WERI-Rb-1 (cell line): ENCODE results near the gene THUMPD2.

Experiments used
- DNase-seq: peaks from one replicate; pipeline ENCODE4 v3.0.0-alpha.2; 2020
- H3K27ac ChIP-seq: fragments of 250-450 bp; sonication (Bioruptor Pico); 2 replicates; pipeline ENCODE4 v1.5.1; 2020; ENCODE audit warnings: mild to moderate bottlenecking, moderate library complexity
- H3K27me3 ChIP-seq: fragments of 250-450 bp; sonication (Bioruptor Pico); 2 replicates; pipeline ENCODE4 v1.5.1; 2021; ENCODE audit warnings: mild to moderate bottlenecking, low read depth, moderate library complexity; ENCODE audit not compliant: insufficient read depth, severe bottlenecking
- H3K36me3 ChIP-seq: fragments of 250-450 bp; sonication (Bioruptor Pico); 2 replicates; pipeline ENCODE4 v1.5.1; 2020; ENCODE audit warnings: mild to moderate bottlenecking, moderate library complexity
- H3K4me3 ChIP-seq: 2 replicates; pipeline ENCODE4 v1.5.1; 2011; ENCODE audit warnings: low read depth, mild to moderate bottlenecking, control low read depth, low read length
- H3K9me3 ChIP-seq: fragments of 250-450 bp; sonication (Bioruptor Pico); 2 replicates; pipeline ENCODE4 v1.5.1; 2021; ENCODE audit warnings: mild to moderate bottlenecking, moderate library complexity; ENCODE audit not compliant: severe bottlenecking
- CTCF ChIP-seq: IDR thresholded peaks from 2 replicates; pipeline ENCODE4 v1.5.1; 2011; ENCODE audit warnings: low read depth, mild to moderate bottlenecking, control low read depth, inconsistent platforms, low read length

Gene THUMPD2

GRCh38 chr2:39782591-39782990 is 3.5 kb upstream of the THUMPD2 start:
- Histone ChIP-seq H3K27me3 (no peaks in the 10 kb centered on the region), H3K27ac (no peak overlapping the region), H3K4me3 (no peak overlapping the region), H3K36me3 (peaks cover 4% of the 10 kb centered on the region; the same call in 1 of the 2 replicates), H3K9me3 (no peaks in the 10 kb centered on the region)
- TF ChIP-seq CTCF: no peak
- DNase-seq: no peak

GRCh38 chr2:39781697-39782096 is 2.6 kb upstream of the THUMPD2 start:
- DNase-seq: no peak
- TF ChIP-seq CTCF: no peak
- H3K4me3 ChIP-seq: no peak overlapping the region
- no peaks in the 10 kb centered on the region for H3K9me3 ChIP-seq
- H3K27ac ChIP-seq: no peak overlapping the region
- no peaks in the 10 kb centered on the region for H3K27me3 ChIP-seq
- peaks cover 11% of the 10 kb centered on the region for H3K36me3 ChIP-seq

DNA sequence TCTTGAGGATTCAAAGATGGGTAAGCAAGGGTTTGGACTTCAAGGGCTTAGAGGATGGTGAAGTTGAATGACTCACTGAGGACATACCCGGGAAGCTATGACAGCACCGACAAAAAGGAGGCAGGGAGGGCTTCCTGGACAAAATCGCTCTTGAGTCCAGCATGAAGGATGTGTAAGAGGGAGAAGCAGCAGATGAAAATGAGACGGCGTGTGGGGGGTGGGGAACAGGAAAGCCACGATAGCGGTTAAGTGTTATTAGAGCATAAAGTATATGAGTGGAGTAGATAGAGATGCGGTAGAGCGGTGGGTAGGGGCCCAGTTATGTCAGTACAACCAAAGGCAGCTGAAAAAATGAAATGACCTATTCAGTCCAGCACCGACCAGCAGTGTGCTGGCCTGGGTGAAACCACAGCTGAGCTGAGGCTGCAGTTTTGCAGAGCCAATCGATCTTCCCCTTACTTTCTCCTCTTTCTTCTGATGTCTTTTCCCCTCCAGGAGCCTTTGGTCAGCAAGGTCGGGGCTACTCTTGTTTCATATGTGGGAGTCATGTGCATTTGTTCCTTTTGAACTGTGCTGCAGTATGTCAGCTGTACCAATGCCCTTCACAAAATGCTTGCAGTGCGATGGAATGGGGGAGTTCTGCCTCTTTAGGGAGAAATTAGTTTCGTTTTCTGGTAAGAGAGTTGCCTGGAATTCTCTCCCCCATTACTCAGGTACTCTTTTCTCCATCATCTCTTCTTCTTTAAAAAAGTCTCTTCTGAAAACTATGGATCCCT is 2.0 kb upstream of the THUMPD2 start:
- Histone ChIP-seq H3K9me3 (no peaks in the 10 kb centered on the region), H3K27me3 (no peaks in the 10 kb centered on the region), H3K4me3 (no peak overlapping the region), H3K36me3 (peaks cover 17% of the 10 kb centered on the region), H3K27ac (no peak overlapping the region)
- DNase-seq: no peak
- TF ChIP-seq CTCF: no peak

DNA sequence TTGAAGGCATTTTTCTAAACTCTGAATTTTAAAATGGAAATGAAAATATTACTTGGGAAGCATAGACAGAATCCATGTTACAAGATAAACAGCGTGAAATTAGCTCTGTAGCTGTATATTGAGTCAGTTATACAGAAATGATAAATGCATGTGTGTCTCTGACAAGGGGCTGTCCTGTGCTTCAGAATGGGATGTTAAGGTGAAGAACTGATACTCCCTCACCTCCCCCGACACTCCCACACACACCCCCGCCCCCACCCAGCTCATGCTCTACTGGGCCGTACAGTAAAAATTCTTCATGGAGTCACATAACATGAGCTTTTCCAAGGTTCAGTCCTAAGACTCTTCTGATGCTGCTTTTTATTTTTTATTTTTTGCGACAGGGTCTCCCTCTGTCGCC is 869 bp upstream of the THUMPD2 start:
- Histone ChIP-seq H3K27ac (no peak overlapping the region), H3K9me3 (no peaks in the 10 kb centered on the region), H3K36me3 (peaks cover 24% of the 10 kb centered on the region), H3K27me3 (no peaks in the 10 kb centered on the region), H3K4me3 (no peak overlapping the region)
- no peak for DNase-seq
- no peak for TF ChIP-seq CTCF

DNA sequence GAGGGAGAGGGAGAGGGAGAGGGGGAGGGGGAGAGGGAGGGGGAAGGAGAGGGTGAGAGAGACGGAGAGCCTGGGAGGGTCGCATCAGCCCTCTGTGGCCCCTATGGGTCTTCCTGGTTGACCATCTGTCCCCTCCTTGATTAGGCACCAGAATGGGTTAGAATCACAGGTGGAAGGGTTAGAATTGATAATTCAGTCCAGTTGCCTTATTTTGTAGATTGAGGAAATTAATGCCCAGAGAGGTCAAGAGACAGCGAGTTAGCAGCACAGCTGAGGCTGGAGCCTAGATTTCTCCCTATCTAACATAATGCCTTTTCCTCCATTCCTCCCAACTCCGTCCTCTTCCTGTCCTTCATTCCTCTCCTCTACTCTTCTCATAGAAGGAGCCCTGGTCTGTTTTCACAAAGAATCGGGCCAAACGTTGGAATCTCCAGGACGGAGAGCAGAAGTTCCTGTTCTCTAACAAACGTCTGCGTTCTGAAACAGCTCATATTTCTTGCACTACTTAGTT is 338 bp upstream of the THUMPD2 start:
- no peaks in the 10 kb centered on the region for H3K27me3 ChIP-seq
- H3K27ac ChIP-seq: peak overlapping the region; percentile 94
- H3K4me3 ChIP-seq: peak overlapping the region; percentile 96
- peaks cover 30% of the 10 kb centered on the region for H3K36me3 ChIP-seq
- no peak for TF ChIP-seq CTCF
- no peak for DNase-seq
- H3K9me3 ChIP-seq: no peaks in the 10 kb centered on the region
